GM12878 (cell line): Measurements from ENCODE around the gene PPP2R5C. TPM values are rescaled to one million over a fixed set of nuclear protein-coding genes. Genes with fewer than 3 reads are reported as not detected.

Source experiments
- ATAC-seq: fragments of 200-7000 bp; cut with Tn5 transposase; 3 replicates; pipeline ENCODE4 v1.9.1; 2020; ENCODE audit warnings: mild to moderate bottlenecking, moderate library complexity
- BruUV-seq: library from RNA; stranded (reverse); fragments of 400-500 nt; replicated peaks from 2 replicates; lab custom pipeline; 2021; lab: Mats Ljungman, UMichigan
- CTCF ChIA-PET: fragments of 300-600 bp; sonication (Branson Sonifier 250); formaldehyde crosslinking; extraction: SDS; loops from one replicate; lab custom pipeline; 2021; ENCODE audit warnings: inconsistent platforms; lab: Yijun Ruan, JAX
- POLR2A ChIA-PET: fragments of 350-600 bp; formaldehyde crosslinking; extraction: SDS; loops from one replicate; lab custom pipeline; 2021; ENCODE audit warnings: inconsistent platforms; lab: Charles Lee
- RAD21 ChIA-PET: fragments of 300-600 bp; sonication (Branson Sonifier 250); formaldehyde crosslinking; loops from one replicate; lab custom pipeline; 2023; ENCODE audit warnings: antibody characterized with exemption; ENCODE audit not compliant: unreplicated experiment; lab: Charles Lee
- SMC1A ChIA-PET: fragments of 300-600 bp; sonication (Branson Sonifier 250); formaldehyde crosslinking; loops from one replicate; lab custom pipeline; 2023; ENCODE audit not compliant: unreplicated experiment, uncharacterized antibody; lab: Charles Lee
- DNase-seq: peaks from one replicate; pipeline ENCODE4 v3.0.0-alpha.2; 2011; ENCODE audit warnings: low read depth, low spot score
- FAIRE-seq: peaks from 3 replicates; lab custom pipeline; 2011; peaks lifted over from hg19 to GRCh38; lab: Jason Lieb, UNC
- H2AFZ ChIP-seq: 2 replicates; pipeline ENCODE4 v1.6.0; 2011; ENCODE audit warnings: low read depth, low read length, control low read depth; ENCODE audit not compliant: control insufficient read depth
- H3K27ac ChIP-seq: 2 replicates; pipeline ENCODE4 v1.5.1; 2011; ENCODE audit warnings: control low read depth; ENCODE audit not compliant: control insufficient read depth, insufficient read depth
- H3K27me3 ChIP-seq, 2 experiments: replicated peaks in 1 of 2; 2 replicates each; pipeline versions ENCODE4 v1.6.0 to v1.6.1; 2011; ENCODE audit warnings: low read length in 1 of 2; ENCODE audit not compliant: control insufficient read depth in 2 of 2, insufficient read depth in 2 of 2
- H3K36me3 ChIP-seq, 2 experiments: 2 replicates each; pipeline ENCODE4 v1.5.1; 2011; ENCODE audit warnings: low read length in 1 of 2; ENCODE audit not compliant: control insufficient read depth in 2 of 2, insufficient read depth in 2 of 2
- H3K4me1 ChIP-seq: 2 replicates; pipeline ENCODE4 v1.6.1; 2011; ENCODE audit warnings: mild to moderate bottlenecking, low read length, moderate library complexity, mixed read lengths; ENCODE audit not compliant: control insufficient read depth, insufficient read depth
- H3K4me2 ChIP-seq: 2 replicates; pipeline ENCODE4 v1.6.0; 2011; ENCODE audit warnings: control low read depth; ENCODE audit not compliant: control insufficient read depth, insufficient read depth
- H3K4me3 ChIP-seq: fragments of 200-600 bp; sonication (generic); 2 replicates; pipeline ENCODE4 v1.5.1; 2016
- H3K79me2 ChIP-seq: 2 replicates; pipeline ENCODE4 v1.6.0; 2011; ENCODE audit warnings: low read length; ENCODE audit not compliant: control insufficient read depth, insufficient read depth
- H3K9ac ChIP-seq: 2 replicates; pipeline ENCODE4 v1.8.0; 2011; ENCODE audit warnings: low read length, control low read depth, mixed read lengths; ENCODE audit not compliant: control insufficient read depth, insufficient read depth
- H3K9me3 ChIP-seq: replicated peaks from 3 replicates; pipeline ENCODE4 v1.5.1; 2011; ENCODE audit warnings: mild to moderate bottlenecking, low read length; ENCODE audit not compliant: control insufficient read depth, insufficient read depth
- H4K20me1 ChIP-seq: 2 replicates; pipeline ENCODE4 v1.6.0; 2011; ENCODE audit not compliant: control insufficient read depth, insufficient read depth
- BHLHE40 ChIP-seq, 2 experiments: fragments of 450-650 bp in 1 of 2; IDR thresholded peaks; 2 replicates each; pipeline ENCODE4 v1.6.1; 2011 to 2017; ENCODE audit warnings: low read depth in 2 of 2, borderline replicate concordance in 1 of 2, improper control_type of control experiment in 1 of 2, low read length in 1 of 2, mild to moderate bottlenecking in 1 of 2
- CBX3 ChIP-seq: fragments of 200-600 bp; sonication (generic); IDR thresholded peaks from 2 replicates; pipeline ENCODE4 v1.6.1; 2016; ENCODE audit warnings: low read depth, borderline replicate concordance
- CEBPB ChIP-seq, 2 experiments: fragments of 150-350 bp in 1 of 2; IDR thresholded peaks; 2 replicates each; pipeline ENCODE4 v1.6.1; 2012 to 2014; ENCODE audit warnings: low read depth in 2 of 2, low read length in 2 of 2, borderline replicate concordance in 1 of 2, inconsistent platforms in 1 of 2
- DPF2 ChIP-seq: fragments of 450-650 bp; IDR thresholded peaks from 2 replicates; pipeline ENCODE4 v1.6.1; 2017; ENCODE audit warnings: mild to moderate bottlenecking
- HDAC2 ChIP-seq: fragments of 200-600 bp; sonication (generic); IDR thresholded peaks from 2 replicates; pipeline ENCODE4 v1.6.1; 2017
- KDM1A ChIP-seq: fragments of 200-600 bp; sonication (generic); IDR thresholded peaks from 2 replicates; pipeline ENCODE4 v1.6.1; 2016; ENCODE audit warnings: borderline replicate concordance
- KLF5 ChIP-seq: fragments of 450-650 bp; IDR thresholded peaks from 2 replicates; pipeline ENCODE4 v1.6.1; 2014; ENCODE audit warnings: mild to moderate bottlenecking; ENCODE audit not compliant: partially characterized antibody
- NFYB ChIP-seq: IDR thresholded peaks from 2 replicates; pipeline ENCODE4 v1.6.1; 2011; ENCODE audit warnings: low read depth, mild to moderate bottlenecking, low read length, improper control_type of control experiment, moderate library complexity; ENCODE audit not compliant: insufficient read depth
- PAX5 ChIP-seq: IDR thresholded peaks from 2 replicates; pipeline ENCODE4 v1.6.1; 2011; ENCODE audit warnings: low read depth, low read length, borderline replicate concordance
- POLR2AphosphoS5 ChIP-seq: IDR thresholded peaks from 2 replicates; pipeline ENCODE4 v1.6.1; 2011; ENCODE audit warnings: mild to moderate bottlenecking, low read length, inconsistent platforms
- RBBP5 ChIP-seq: fragments of 200-600 bp; sonication (generic); conservative IDR thresholded peaks from 2 replicates; pipeline ENCODE4 v1.6.1; 2016
- RUNX3 ChIP-seq: IDR thresholded peaks from 2 replicates; pipeline ENCODE4 v1.6.1; 2012; ENCODE audit warnings: low read length, inconsistent platforms
- TCF7 ChIP-seq: IDR thresholded peaks from 2 replicates; pipeline ENCODE4 v1.6.1; 2014; ENCODE audit warnings: antibody characterized with exemption, borderline replicate concordance
- ZNF207 ChIP-seq: fragments of 450-650 bp; IDR thresholded peaks from 2 replicates; pipeline ENCODE4 v1.6.1; 2014; ENCODE audit warnings: antibody characterized with exemption, mild to moderate bottlenecking, borderline replicate concordance
- WGBS: methylation state at CpG from one replicate; pipeline ENCODE4 v1.1.6; 2016; ENCODE audit warnings: low lambda C conversion rate; ENCODE audit not compliant: insufficient replicate concordance, insufficient coverage; ENCODE audit errors: missing lambda C conversion rate; 5-methylcytosine and 5-hydroxymethylcytosine counted together
- in situ Hi-C: fragments of 300-500 bp; cut with MboI; formaldehyde crosslinking; loops from 9 replicates; pipeline ENCODE4 v1.14.3; 2018; ENCODE audit warnings: mixed read lengths
- intact Hi-C: fragments of 100-400 bp; cut with micrococcal nuclease; formaldehyde crosslinking; loops from one replicate; pipeline ENCODE4 v1.14.2; 2022; ENCODE audit not compliant: unreplicated experiment
- polyA plus RNA-seq, 11 experiments: library from polyadenylated mRNA; depleted of rRNA in 4 of 11; unstranded in 6 of 11; stranded (reverse) in 5 of 11; fragments of >200 nt; fragmentation: Nextera tagmentation in 4 of 11; fragmentation: Illumina TruSeq in 1 of 11; extraction: Ambion mirVana in 4 of 11; extraction: Trizol in 1 of 11; gene quantifications; 1 replicate in 1 of 11; 2 replicates in 10 of 11; pipeline versions ENCODE4 v1.2.1 to v1.2.3, GENCODE V29; 2011 to 2016; ENCODE audit warnings: inconsistent platforms in 2 of 11, missing spikeins in 2 of 11, low read depth in 1 of 11
- total RNA-seq, 4 experiments: library from RNA; depleted of rRNA in 3 of 4; stranded (reverse); fragments of >200 nt in 3 of 4; fragmentation: Illumina TruSeq in 1 of 4; extraction: Trizol in 1 of 4; gene quantifications; 2 replicates each; pipeline versions ENCODE4 v1.2.1 to v1.2.3, GENCODE V29; 2013 to 2021
- TF ChIP-seq, protein P1 (sequence below): IDR thresholded peaks from 2 replicates; pipeline ENCODE4 v1.6.1; 2011; ENCODE audit warnings: low read depth, mild to moderate bottlenecking, low read length, moderate library complexity, borderline replicate concordance; ENCODE audit errors: extremely low read depth
- TF ChIP-seq, protein P2 (sequence below): IDR thresholded peaks from 2 replicates; pipeline ENCODE4 v1.6.1; 2012; ENCODE audit warnings: low read depth, low read length, improper control_type of control experiment
- TF ChIP-seq, protein P3 (sequence below): fragments of 450-650 bp; IDR thresholded peaks from 2 replicates; pipeline ENCODE4 v1.6.1; 2017; ENCODE audit warnings: antibody characterized with exemption, mild to moderate bottlenecking, moderate library complexity
- TF ChIP-seq, protein P4 (sequence below): fragments of 450-650 bp; IDR thresholded peaks from 2 replicates; pipeline ENCODE4 v1.6.1; 2017; ENCODE audit warnings: borderline replicate concordance

The PPP2R5C gene
- total and polyA plus RNA-seq, 10 of the 15 experiments (the other 5 are each of a cell fraction or from before 2014, with no cell fraction given), result 106 to 199 (median 144) TPM

DNA sequence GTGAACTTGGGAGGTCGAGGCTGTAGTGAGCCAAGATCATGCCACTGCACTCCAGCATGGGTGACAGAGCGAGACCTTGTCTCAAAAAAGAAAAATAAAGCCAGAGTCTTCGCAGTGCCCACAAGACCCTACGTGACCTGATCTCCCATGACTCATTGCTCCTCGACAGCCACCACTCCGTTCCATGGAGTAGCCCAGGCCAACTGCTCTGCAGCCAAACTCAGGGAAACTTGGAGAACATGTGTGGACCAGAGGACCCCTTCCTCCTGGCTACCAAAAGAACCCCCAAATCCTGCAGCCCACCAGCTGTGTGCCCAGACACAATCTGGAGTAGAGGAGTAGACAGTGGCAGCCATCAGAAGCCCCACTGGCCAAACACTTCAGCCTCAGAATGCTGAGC, 32.1 kb upstream of the PPP2R5C start:
- Histone ChIP-seq H3K27me3 (no peaks in the 10 kb centered on the region), H2AFZ (no peak overlapping the region), H3K9ac (no peak overlapping the region), H3K4me3 (no peak overlapping the region), H4K20me1 (no peaks in the 10 kb centered on the region), H3K36me3 (no peaks in the 10 kb centered on the region), H3K79me2 (no peaks in the 10 kb centered on the region), H3K4me1 (peaks cover 13% of the 10 kb centered on the region), H3K9me3 (no peaks in the 10 kb centered on the region; the same call in 2 of the 3 replicates), H3K4me2 (no peak overlapping the region), H3K27ac (no peak overlapping the region)
- TF ChIP-seq KDM1A (no peak), RBBP5 (no peak), RUNX3 (no peak), HDAC2 (no peak), TCF7 (no peak), KLF5 (no peak), ZNF207 (no peak), CEBPB (IDR thresholded peaks at IDR 0.05; ENCODE audit: borderline replicate concordance in 1 of 2, low read depth in 2 of 2, low read length in 2 of 2) (no peak), POLR2AphosphoS5 (no peak), PAX5 (no peak), DPF2 (no peak), CBX3 (no peak), BHLHE40 (IDR thresholded peaks at IDR 0.05; ENCODE audit: borderline replicate concordance in 1 of 2, low read depth in 2 of 2, low read length in 1 of 2) (no peak), NFYB (no peak)
- TF ChIP-seq, protein P1, sequence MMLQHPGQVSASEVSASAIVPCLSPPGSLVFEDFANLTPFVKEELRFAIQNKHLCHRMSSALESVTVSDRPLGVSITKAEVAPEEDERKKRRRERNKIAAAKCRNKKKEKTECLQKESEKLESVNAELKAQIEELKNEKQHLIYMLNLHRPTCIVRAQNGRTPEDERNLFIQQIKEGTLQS, result no peak
- TF ChIP-seq, protein P2, sequence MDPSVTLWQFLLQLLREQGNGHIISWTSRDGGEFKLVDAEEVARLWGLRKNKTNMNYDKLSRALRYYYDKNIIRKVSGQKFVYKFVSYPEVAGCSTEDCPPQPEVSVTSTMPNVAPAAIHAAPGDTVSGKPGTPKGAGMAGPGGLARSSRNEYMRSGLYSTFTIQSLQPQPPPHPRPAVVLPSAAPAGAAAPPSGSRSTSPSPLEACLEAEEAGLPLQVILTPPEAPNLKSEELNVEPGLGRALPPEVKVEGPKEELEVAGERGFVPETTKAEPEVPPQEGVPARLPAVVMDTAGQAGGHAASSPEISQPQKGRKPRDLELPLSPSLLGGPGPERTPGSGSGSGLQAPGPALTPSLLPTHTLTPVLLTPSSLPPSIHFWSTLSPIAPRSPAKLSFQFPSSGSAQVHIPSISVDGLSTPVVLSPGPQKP, result no peak
- TF ChIP-seq, protein P3, sequence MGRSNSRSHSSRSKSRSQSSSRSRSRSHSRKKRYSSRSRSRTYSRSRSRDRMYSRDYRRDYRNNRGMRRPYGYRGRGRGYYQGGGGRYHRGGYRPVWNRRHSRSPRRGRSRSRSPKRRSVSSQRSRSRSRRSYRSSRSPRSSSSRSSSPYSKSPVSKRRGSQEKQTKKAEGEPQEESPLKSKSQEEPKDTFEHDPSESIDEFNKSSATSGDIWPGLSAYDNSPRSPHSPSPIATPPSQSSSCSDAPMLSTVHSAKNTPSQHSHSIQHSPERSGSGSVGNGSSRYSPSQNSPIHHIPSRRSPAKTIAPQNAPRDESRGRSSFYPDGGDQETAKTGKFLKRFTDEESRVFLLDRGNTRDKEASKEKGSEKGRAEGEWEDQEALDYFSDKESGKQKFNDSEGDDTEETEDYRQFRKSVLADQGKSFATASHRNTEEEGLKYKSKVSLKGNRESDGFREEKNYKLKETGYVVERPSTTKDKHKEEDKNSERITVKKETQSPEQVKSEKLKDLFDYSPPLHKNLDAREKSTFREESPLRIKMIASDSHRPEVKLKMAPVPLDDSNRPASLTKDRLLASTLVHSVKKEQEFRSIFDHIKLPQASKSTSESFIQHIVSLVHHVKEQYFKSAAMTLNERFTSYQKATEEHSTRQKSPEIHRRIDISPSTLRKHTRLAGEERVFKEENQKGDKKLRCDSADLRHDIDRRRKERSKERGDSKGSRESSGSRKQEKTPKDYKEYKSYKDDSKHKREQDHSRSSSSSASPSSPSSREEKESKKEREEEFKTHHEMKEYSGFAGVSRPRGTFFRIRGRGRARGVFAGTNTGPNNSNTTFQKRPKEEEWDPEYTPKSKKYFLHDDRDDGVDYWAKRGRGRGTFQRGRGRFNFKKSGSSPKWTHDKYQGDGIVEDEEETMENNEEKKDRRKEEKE, result no peak
- TF ChIP-seq, protein P4, sequence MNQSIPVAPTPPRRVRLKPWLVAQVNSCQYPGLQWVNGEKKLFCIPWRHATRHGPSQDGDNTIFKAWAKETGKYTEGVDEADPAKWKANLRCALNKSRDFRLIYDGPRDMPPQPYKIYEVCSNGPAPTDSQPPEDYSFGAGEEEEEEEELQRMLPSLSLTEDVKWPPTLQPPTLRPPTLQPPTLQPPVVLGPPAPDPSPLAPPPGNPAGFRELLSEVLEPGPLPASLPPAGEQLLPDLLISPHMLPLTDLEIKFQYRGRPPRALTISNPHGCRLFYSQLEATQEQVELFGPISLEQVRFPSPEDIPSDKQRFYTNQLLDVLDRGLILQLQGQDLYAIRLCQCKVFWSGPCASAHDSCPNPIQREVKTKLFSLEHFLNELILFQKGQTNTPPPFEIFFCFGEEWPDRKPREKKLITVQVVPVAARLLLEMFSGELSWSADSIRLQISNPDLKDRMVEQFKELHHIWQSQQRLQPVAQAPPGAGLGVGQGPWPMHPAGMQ, result no peak
- BruUV-seq, result no TSS peak
- POLR2A ChIA-PET, result no interaction called here
- DNase-seq, result no peak
- intact Hi-C loops, result no loop called here
- CTCF ChIA-PET, result interaction anchor here (0.6 to 1.6 kb wide), 2 partner anchors 22 to 127 kb away, joined by 4 to 5 read pairs; no protein-coding TSS in a partner anchor
- in situ Hi-C loops, result no loop called here
- FAIRE-seq, result no peak
- WGBS, result 73% methylated on average over 6 of the region's 6 CpGs
- no peak for ATAC-seq
- SMC1A ChIA-PET, result interaction anchor here (1.3 kb wide), 1 partner anchor 22 kb away, joined by 4 read pairs; no protein-coding TSS in a partner anchor
- RAD21 ChIA-PET, result no interaction called here
